ENCODE measurements around the gene APC.

DNA sequence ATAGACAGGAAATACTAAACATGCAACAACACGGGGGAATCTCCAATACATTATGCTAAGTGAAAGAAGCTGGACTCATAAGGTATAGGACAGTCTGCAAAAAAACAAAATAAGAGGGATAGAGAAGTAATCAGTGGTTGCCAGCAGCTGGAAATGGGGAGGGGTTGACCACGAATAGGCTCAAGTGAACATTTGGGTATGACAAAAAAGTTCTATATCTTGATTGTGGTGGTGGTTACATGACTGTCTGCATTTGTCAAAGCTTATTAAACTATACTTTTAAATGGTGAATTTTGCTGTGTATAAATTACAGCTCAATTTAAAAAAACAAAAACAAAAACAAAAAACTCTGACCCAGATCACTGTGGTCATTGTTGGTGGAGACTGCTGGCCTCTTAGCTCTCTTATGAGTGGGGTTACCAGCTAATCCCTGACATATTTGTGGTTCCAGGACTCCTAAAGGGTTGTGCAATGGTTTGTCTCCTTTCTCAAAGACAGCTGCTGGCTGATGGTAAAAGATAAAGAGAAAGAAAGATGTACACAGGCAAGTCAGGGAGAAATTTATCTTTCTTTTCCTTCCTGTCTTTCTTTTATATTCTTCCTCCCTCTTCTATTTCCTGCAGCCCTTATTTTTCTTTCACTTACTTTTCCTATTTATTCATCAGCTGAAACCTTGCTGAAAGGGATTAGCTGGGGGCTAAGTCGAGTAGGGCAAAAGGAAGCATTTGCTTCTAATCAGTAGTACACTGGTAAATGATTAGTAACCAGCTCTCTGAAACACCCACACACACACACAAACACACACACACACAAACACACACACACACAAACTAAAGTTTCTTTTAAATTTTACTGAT lies 42.6 kb upstream of the APC start:
- TF ChIP-seq, protein P1, sequence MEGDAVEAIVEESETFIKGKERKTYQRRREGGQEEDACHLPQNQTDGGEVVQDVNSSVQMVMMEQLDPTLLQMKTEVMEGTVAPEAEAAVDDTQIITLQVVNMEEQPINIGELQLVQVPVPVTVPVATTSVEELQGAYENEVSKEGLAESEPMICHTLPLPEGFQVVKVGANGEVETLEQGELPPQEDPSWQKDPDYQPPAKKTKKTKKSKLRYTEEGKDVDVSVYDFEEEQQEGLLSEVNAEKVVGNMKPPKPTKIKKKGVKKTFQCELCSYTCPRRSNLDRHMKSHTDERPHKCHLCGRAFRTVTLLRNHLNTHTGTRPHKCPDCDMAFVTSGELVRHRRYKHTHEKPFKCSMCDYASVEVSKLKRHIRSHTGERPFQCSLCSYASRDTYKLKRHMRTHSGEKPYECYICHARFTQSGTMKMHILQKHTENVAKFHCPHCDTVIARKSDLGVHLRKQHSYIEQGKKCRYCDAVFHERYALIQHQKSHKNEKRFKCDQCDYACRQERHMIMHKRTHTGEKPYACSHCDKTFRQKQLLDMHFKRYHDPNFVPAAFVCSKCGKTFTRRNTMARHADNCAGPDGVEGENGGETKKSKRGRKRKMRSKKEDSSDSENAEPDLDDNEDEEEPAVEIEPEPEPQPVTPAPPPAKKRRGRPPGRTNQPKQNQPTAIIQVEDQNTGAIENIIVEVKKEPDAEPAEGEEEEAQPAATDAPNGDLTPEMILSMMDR (IDR thresholded peaks at IDR 0.05 in 2 of 3, conservative IDR thresholded peaks at IDR 0.05 in 1 of 3; ENCODE audit: borderline replicate concordance in 1 of 3, insufficient read depth in 1 of 3, low read depth in 2 of 3, low read length in 2 of 3), result no peak
- no peak for TF ChIP-seq EZH2 (IDR thresholded peaks at IDR 0.05)
